NOMO-1 (cell line): Measurements from ENCODE around the gene METRNL.
"Not testable (repeated sequence)": the region's sequence is repeated elsewhere in the genome, so short reads cannot be mapped to it uniquely, and the experiment has no call there.

Experiments used
- DNase-seq, 2 experiments: peaks; one replicate each; lab custom pipeline; 2025; ENCODE audit not compliant: unreplicated experiment in 2 of 2; lab: John Stamatoyannopoulos, UW

METRNL gene

GRCh38 chr17:83051396-83052240 is 27.8 kb upstream of the METRNL start:
- DNase-seq: peak; percentile 99 to 100

- DNase-seq: no peak
Measured at GRCh38 chr17:83052241-83052564, 27.2 kb upstream of the METRNL start.

- DNase-seq: no peak
Measured at GRCh38 chr17:83053021-83053681, 26.3 kb upstream of the METRNL start.

- peak; percentile 85 to 89 for DNase-seq
Measured at GRCh38 chr17:83053739-83054451, 25.5 kb upstream of the METRNL start.

- no peak for DNase-seq
Measured at GRCh38 chr17:83054518-83055125, 24.8 kb upstream of the METRNL start.

- DNase-seq: not testable (repeated sequence)
Measured at GRCh38 chr17:83055176-83055575, 24.2 kb upstream of the METRNL start.

- DNase-seq: peak in 1 of 2 experiments; percentile 50
Measured at GRCh38 chr17:83055911-83056582, 23.4 kb upstream of the METRNL start.

- no peak for DNase-seq
Measured at GRCh38 chr17:83056583-83057396, 22.6 kb upstream of the METRNL start.

- no peak for DNase-seq
Measured at GRCh38 chr17:83057397-83057761, 22.0 kb upstream of the METRNL start.

- DNase-seq: no peak
Measured at GRCh38 chr17:83057793-83058265, 21.6 kb upstream of the METRNL start.

GRCh38 chr17:83058266-83058798 is 21.1 kb upstream of the METRNL start:
- no peak for DNase-seq

- DNase-seq: no peak
Measured at GRCh38 chr17:83061586-83061985, 17.8 kb upstream of the METRNL start.

GRCh38 chr17:83062011-83062817 is 17.2 kb upstream of the METRNL start:
- DNase-seq: no peak

- DNase-seq: no peak
Measured at GRCh38 chr17:83062818-83063671, 16.4 kb upstream of the METRNL start.

- DNase-seq: no peak
Measured at GRCh38 chr17:83064021-83064731, 15.2 kb upstream of the METRNL start.

- no peak for DNase-seq
Measured at GRCh38 chr17:83064732-83065659, 14.4 kb upstream of the METRNL start.
